ENCODE results near the gene CYCS.

DNA sequence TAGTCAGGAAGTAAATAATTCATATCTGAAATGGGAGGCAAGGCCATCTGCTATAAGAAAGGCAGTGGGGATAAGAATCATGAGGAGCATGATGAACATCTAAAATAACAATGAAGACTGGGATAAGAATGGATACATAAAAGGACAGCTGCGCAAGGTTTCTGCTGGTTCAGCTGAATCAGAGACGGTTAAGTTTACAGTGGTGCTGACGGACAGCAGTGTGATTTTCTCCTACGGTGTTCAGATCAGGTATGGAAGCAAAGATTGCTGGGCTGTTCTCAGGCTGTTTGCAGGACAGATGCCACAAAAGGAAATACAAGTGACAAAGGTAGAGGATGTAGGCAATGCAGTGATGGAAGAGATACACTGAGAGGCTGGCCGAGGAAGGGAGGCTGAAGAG, 8.4 kb downstream of the CYCS start:
- TF ChIP-seq, protein P1, sequence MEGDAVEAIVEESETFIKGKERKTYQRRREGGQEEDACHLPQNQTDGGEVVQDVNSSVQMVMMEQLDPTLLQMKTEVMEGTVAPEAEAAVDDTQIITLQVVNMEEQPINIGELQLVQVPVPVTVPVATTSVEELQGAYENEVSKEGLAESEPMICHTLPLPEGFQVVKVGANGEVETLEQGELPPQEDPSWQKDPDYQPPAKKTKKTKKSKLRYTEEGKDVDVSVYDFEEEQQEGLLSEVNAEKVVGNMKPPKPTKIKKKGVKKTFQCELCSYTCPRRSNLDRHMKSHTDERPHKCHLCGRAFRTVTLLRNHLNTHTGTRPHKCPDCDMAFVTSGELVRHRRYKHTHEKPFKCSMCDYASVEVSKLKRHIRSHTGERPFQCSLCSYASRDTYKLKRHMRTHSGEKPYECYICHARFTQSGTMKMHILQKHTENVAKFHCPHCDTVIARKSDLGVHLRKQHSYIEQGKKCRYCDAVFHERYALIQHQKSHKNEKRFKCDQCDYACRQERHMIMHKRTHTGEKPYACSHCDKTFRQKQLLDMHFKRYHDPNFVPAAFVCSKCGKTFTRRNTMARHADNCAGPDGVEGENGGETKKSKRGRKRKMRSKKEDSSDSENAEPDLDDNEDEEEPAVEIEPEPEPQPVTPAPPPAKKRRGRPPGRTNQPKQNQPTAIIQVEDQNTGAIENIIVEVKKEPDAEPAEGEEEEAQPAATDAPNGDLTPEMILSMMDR (IDR thresholded peaks at IDR 0.05) = no peak
- no peak for TF ChIP-seq POLR2A (IDR thresholded peaks at IDR 0.05)

All from Peyer's patch (tissue), 4 donors.